ENCODE measurements around the gene CELA3A. TPM values are rescaled to one million over a fixed set of nuclear protein-coding genes. Genes with fewer than 3 reads are reported as not detected.

Gene CELA3A
- total and polyA plus RNA-seq, 2 of the 8 experiments (the other 6 are each of a cell fraction or from before 2014, with no cell fraction given), result not detected

GRCh38 chr1:21956720-21957552, 44.5 kb upstream of the CELA3A start (continued):
- TF ChIP-seq CHD7 (IDR thresholded peaks at IDR 0.05; ENCODE audit: insufficient replicate concordance, low read length) (no peak), TAF1 (IDR thresholded peaks at IDR 0.05; ENCODE audit: low read depth, low read length) (no peak), ASH2L (IDR thresholded peaks at IDR 0.05; ENCODE audit: low read length) (no peak), POLR2A (IDR thresholded peaks at IDR 0.05; ENCODE audit: control extremely low read depth in 1 of 2, low read depth in 2 of 2, low read length in 2 of 2) (no peak), YY1 (IDR thresholded peaks at IDR 0.05; ENCODE audit: low read depth, low read length) (no peak)
- TF ChIP-seq, protein P1, sequence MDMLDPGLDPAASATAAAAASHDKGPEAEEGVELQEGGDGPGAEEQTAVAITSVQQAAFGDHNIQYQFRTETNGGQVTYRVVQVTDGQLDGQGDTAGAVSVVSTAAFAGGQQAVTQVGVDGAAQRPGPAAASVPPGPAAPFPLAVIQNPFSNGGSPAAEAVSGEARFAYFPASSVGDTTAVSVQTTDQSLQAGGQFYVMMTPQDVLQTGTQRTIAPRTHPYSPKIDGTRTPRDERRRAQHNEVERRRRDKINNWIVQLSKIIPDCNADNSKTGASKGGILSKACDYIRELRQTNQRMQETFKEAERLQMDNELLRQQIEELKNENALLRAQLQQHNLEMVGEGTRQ (IDR thresholded peaks at IDR 0.05; ENCODE audit: low read length), result no peak
